GM23338 (cell line): Measurements from ENCODE around the gene PPP1R3A. TPM values are rescaled to one million over a fixed set of nuclear protein-coding genes. Genes with fewer than 3 reads are reported as not detected.

Experiments used
- ATAC-seq: fragments of 200-7000 bp; cut with Tn5 transposase; 3 replicates; pipeline ENCODE4 v1.9.1; 2020
- DNase-seq: peaks from one replicate; pipeline ENCODE4 v3.0.0-alpha.2; 2015; ENCODE audit warnings: low spot score
- H2AFZ ChIP-seq: fragments of 200-600 bp; sonication (generic); 2 replicates; pipeline ENCODE4 v1.8.0; 2016; ENCODE audit warnings: antibody characterized with exemption, mild to moderate bottlenecking, moderate library complexity
- H3F3A ChIP-seq: fragments of 200-600 bp; sonication (generic); replicated peaks from 2 replicates; pipeline ENCODE4 v1.8.0; 2017; ENCODE audit warnings: antibody characterized with exemption, mixed run types, low read depth
- H3K27ac ChIP-seq: fragments of 200-600 bp; sonication (generic); 2 replicates; pipeline ENCODE4 v1.6.1; 2016; ENCODE audit warnings: low read depth
- H3K27me3 ChIP-seq: fragments of 200-600 bp; sonication (generic); 2 replicates; pipeline ENCODE4 v1.8.0; 2016; ENCODE audit warnings: mild to moderate bottlenecking, mixed run types, moderate library complexity; ENCODE audit not compliant: insufficient read depth
- H3K36me3 ChIP-seq: fragments of 200-600 bp; sonication (generic); 2 replicates; pipeline ENCODE4 v1.8.0; 2016; ENCODE audit warnings: mild to moderate bottlenecking; ENCODE audit not compliant: insufficient read depth
- H3K4me1 ChIP-seq: fragments of 200-600 bp; sonication (generic); 2 replicates; pipeline ENCODE4 v1.8.0; 2016; ENCODE audit warnings: mild to moderate bottlenecking, moderate library complexity; ENCODE audit not compliant: insufficient read depth
- H3K4me2 ChIP-seq: fragments of 200-600 bp; sonication (generic); 2 replicates; pipeline ENCODE4 v1.7.1; 2017; ENCODE audit warnings: mixed run types
- H3K4me3 ChIP-seq: fragments of 200-600 bp; sonication (generic); 2 replicates; pipeline ENCODE4 v1.6.1; 2016; ENCODE audit warnings: mixed run types
- H3K79me2 ChIP-seq: fragments of 200-600 bp; sonication (generic); replicated peaks from 2 replicates; pipeline ENCODE4 v1.8.0; 2017; ENCODE audit warnings: mild to moderate bottlenecking; ENCODE audit not compliant: insufficient read depth
- H3K9me2 ChIP-seq: fragments of 200-600 bp; sonication (generic); 2 replicates; pipeline ENCODE4 v1.8.0; 2017; ENCODE audit not compliant: insufficient read depth
- H4K20me1 ChIP-seq: fragments of 200-600 bp; sonication (generic); replicated peaks from 2 replicates; pipeline ENCODE4 v1.8.0; 2017; ENCODE audit warnings: mild to moderate bottlenecking; ENCODE audit not compliant: insufficient read depth
- H3K27ac Mint-ChIP-seq: 2 replicates; pipeline ENCODE4 v1.8.0; 2020; ENCODE audit warnings: inconsistent platforms, mild to moderate bottlenecking, moderate library complexity, mixed read lengths
- H3K27me3 Mint-ChIP-seq: 3 replicates; pipeline ENCODE4 v1.8.0; 2022; ENCODE audit warnings: low read depth, mild to moderate bottlenecking, moderate library complexity, mixed read lengths, inconsistent platforms; ENCODE audit not compliant: insufficient read depth, poor library complexity
- H3K36me3 Mint-ChIP-seq: 3 replicates; pipeline ENCODE4 v1.8.0; 2021; ENCODE audit warnings: low read depth, mild to moderate bottlenecking, inconsistent platforms, moderate library complexity, mixed read lengths
- H3K4me1 Mint-ChIP-seq: 3 replicates; pipeline ENCODE4 v1.8.0; 2020; ENCODE audit warnings: mild to moderate bottlenecking, inconsistent platforms, mixed read lengths
- H3K4me3 Mint-ChIP-seq: 3 replicates; pipeline ENCODE4 v1.8.0; 2021; ENCODE audit warnings: moderate library complexity, mild to moderate bottlenecking, inconsistent platforms, mixed read lengths
- H3K9me3 Mint-ChIP-seq: 3 replicates; pipeline ENCODE4 v1.8.0; 2020; ENCODE audit warnings: moderate library complexity, mild to moderate bottlenecking, inconsistent platforms, mixed read lengths
- EZH2 ChIP-seq: fragments of 200-600 bp; sonication (generic); IDR thresholded peaks from one replicate; pipeline ENCODE4 v1.8.0; 2017; ENCODE audit warnings: antibody characterized with exemption, mild to moderate bottlenecking, low read depth; ENCODE audit not compliant: unreplicated experiment
- POLR2AphosphoS5 ChIP-seq: IDR thresholded peaks from 2 replicates; pipeline ENCODE4 v1.6.1; 2016; ENCODE audit warnings: antibody characterized with exemption, low read depth
- REST ChIP-seq: IDR thresholded peaks from one replicate; pipeline ENCODE4 v1.6.1; 2018; ENCODE audit warnings: antibody characterized with exemption; ENCODE audit not compliant: unreplicated experiment
- ZNF114 ChIP-seq: fragments of 250-450 bp; sonication (Bioruptor Pico); IDR thresholded peaks from 2 replicates; pipeline ENCODE4 v1.5.0; 2020; ENCODE audit warnings: mild to moderate bottlenecking, moderate library complexity
- polyA plus RNA-seq: library from polyadenylated mRNA; unstranded; fragments of >200 nt; fragmentation: Nextera tagmentation; extraction: Ambion mirVana; gene quantifications from 2 replicates; pipeline ENCODE4 v1.2.1, GENCODE V29; 2016
- total RNA-seq: library from RNA; depleted of rRNA; stranded (reverse); fragments of >200 nt; shearing (Covaris generic); gene quantifications from 2 replicates; pipeline ENCODE4 v1.2.3, GENCODE V29; 2014
- TF ChIP-seq, protein P1 (sequence below): fragments of 250-450 bp; sonication (Bioruptor Pico); IDR thresholded peaks from 2 replicates; pipeline ENCODE4 v1.5.0; 2020; ENCODE audit warnings: mild to moderate bottlenecking, moderate library complexity

Gene PPP1R3A
- total and polyA plus RNA-seq, 2 experiments from 2014 or later: 0.28 TPM; not detected in 1

GRCh38 chr7:113883096-113883495, 35.7 kb downstream of the PPP1R3A start (continued):
- TF ChIP-seq, protein P1, sequence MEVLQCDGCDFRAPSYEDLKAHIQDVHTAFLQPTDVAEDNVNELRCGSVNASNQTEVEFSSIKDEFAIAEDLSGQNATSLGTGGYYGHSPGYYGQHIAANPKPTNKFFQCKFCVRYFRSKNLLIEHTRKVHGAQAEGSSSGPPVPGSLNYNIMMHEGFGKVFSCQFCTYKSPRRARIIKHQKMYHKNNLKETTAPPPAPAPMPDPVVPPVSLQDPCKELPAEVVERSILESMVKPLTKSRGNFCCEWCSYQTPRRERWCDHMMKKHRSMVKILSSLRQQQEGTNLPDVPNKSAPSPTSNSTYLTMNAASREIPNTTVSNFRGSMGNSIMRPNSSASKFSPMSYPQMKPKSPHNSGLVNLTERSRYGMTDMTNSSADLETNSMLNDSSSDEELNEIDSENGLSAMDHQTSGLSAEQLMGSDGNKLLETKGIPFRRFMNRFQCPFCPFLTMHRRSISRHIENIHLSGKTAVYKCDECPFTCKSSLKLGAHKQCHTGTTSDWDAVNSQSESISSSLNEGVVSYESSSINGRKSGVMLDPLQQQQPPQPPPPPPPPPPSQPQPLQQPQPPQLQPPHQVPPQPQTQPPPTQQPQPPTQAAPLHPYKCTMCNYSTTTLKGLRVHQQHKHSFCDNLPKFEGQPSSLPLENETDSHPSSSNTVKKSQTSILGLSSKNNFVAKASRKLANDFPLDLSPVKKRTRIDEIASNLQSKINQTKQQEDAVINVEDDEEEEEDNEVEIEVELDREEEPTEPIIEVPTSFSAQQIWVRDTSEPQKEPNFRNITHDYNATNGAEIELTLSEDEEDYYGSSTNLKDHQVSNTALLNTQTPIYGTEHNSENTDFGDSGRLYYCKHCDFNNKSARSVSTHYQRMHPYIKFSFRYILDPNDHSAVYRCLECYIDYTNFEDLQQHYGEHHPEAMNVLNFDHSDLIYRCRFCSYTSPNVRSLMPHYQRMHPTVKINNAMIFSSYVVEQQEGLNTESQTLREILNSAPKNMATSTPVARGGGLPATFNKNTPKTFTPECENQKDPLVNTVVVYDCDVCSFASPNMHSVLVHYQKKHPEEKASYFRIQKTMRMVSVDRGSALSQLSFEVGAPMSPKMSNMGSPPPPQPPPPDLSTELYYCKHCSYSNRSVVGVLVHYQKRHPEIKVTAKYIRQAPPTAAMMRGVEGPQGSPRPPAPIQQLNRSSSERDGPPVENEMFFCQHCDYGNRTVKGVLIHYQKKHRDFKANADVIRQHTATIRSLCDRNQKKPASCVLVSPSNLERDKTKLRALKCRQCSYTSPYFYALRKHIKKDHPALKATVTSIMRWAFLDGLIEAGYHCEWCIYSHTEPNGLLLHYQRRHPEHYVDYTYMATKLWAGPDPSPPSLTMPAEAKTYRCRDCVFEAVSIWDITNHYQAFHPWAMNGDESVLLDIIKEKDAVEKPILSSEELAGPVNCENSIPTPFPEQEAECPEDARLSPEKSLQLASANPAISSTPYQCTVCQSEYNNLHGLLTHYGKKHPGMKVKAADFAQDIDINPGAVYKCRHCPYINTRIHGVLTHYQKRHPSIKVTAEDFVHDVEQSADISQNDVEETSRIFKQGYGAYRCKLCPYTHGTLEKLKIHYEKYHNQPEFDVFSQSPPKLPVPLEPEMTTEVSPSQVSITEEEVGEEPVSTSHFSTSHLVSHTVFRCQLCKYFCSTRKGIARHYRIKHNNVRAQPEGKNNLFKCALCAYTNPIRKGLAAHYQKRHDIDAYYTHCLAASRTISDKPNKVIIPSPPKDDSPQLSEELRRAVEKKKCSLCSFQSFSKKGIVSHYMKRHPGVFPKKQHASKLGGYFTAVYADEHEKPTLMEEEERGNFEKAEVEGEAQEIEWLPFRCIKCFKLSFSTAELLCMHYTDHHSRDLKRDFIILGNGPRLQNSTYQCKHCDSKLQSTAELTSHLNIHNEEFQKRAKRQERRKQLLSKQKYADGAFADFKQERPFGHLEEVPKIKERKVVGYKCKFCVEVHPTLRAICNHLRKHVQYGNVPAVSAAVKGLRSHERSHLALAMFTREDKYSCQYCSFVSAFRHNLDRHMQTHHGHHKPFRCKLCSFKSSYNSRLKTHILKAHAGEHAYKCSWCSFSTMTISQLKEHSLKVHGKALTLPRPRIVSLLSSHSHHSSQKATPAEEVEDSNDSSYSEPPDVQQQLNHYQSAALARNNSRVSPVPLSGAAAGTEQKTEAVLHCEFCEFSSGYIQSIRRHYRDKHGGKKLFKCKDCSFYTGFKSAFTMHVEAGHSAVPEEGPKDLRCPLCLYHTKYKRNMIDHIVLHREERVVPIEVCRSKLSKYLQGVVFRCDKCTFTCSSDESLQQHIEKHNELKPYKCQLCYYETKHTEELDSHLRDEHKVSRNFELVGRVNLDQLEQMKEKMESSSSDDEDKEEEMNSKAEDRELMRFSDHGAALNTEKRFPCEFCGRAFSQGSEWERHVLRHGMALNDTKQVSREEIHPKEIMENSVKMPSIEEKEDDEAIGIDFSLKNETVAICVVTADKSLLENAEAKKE: no peak
- TF ChIP-seq ZNF114 (CRISPR knock-in tag): no peak

- no peaks in the 10 kb centered on the region; the same call in 2 of the 3 replicates for H3K36me3 Mint-ChIP-seq
Observed at GRCh38 chr7:113880559-113880958, 38.2 kb downstream of the PPP1R3A start.

More at GRCh38 chr7:113880559-113880958, 38.2 kb downstream of the PPP1R3A start:
- DNase-seq: no peak
- Histone ChIP-seq H3K79me2 (no peaks in the 10 kb centered on the region), H3F3A (no peaks in the 10 kb centered on the region), H3K4me2 (no peak overlapping the region), H3K27ac (no peak overlapping the region), H2AFZ (no peak overlapping the region), H3K27me3 (no peaks in the 10 kb centered on the region), H3K4me1 (no peaks in the 10 kb centered on the region), H3K9me2 (no peaks in the 10 kb centered on the region), H4K20me1 (no peaks in the 10 kb centered on the region), H3K36me3 (no peaks in the 10 kb centered on the region), H3K4me3 (no peak overlapping the region)
- H3K4me3 Mint-ChIP-seq: no peak overlapping the region
- H3K27me3 Mint-ChIP-seq: no peaks in the 10 kb centered on the region
- no peaks in the 10 kb centered on the region for H3K4me1 Mint-ChIP-seq
- no peak for ATAC-seq
- no peak for TF ChIP-seq POLR2AphosphoS5
- TF ChIP-seq, protein P1: no peak
- TF ChIP-seq EZH2: no peak
- TF ChIP-seq REST: no peak
- no peak overlapping the region for H3K27ac Mint-ChIP-seq
- no peaks in the 10 kb centered on the region; the same call in 2 of the 3 replicates for H3K9me3 Mint-ChIP-seq
